SK-N-SH treated with all-trans-retinoic acid at 6 μM for 48 hours (cell line): ENCODE data around the gene MIA2.

Experiments used
- ATAC-seq: fragments of 200-7000 bp; cut with Tn5 transposase; 3 replicates; pipeline ENCODE4 v1.9.1; 2020; ENCODE audit warnings: mild to moderate bottlenecking, moderate library complexity
- ARNTL ChIP-seq: fragments of 450-650 bp; formaldehyde crosslinking; IDR thresholded peaks from 2 replicates; pipeline ENCODE4 v1.5.0; 2020; ENCODE audit warnings: low read depth, mild to moderate bottlenecking, moderate library complexity, borderline replicate concordance
- CSDC2 ChIP-seq: fragments of 250-450 bp; sonication (Bioruptor Pico); IDR thresholded peaks from 2 replicates; pipeline ENCODE4 v1.5.0; 2020; ENCODE audit warnings: mild to moderate bottlenecking, moderate library complexity
- ISL1 ChIP-seq: fragments of 250-450 bp; sonication (Bioruptor Pico); IDR thresholded peaks from 2 replicates; pipeline ENCODE4 v2.1.2; 2022; ENCODE audit warnings: mild to moderate bottlenecking, moderate library complexity
- OSR1 ChIP-seq: fragments of 250-450 bp; sonication (Bioruptor Pico); IDR thresholded peaks from 2 replicates; pipeline ENCODE4 v1.8.0; 2022; ENCODE audit warnings: moderate library complexity, mild to moderate bottlenecking, inconsistent platforms
- RARB ChIP-seq: fragments of 250-450 bp; sonication (Bioruptor Pico); IDR thresholded peaks from 2 replicates; pipeline ENCODE4 v1.8.0; 2021; ENCODE audit warnings: mild to moderate bottlenecking, moderate library complexity
- TCF4 ChIP-seq: fragments of 250-450 bp; sonication (Bioruptor Pico); IDR thresholded peaks from 2 replicates; pipeline ENCODE4 v1.8.0; 2021; ENCODE audit warnings: mild to moderate bottlenecking, moderate library complexity, borderline replicate concordance
- TOX ChIP-seq: fragments of 250-450 bp; sonication (Bioruptor Pico); IDR thresholded peaks from 2 replicates; pipeline ENCODE4 v1.8.0; 2021; ENCODE audit warnings: mild to moderate bottlenecking, moderate library complexity, borderline replicate concordance
- ZC3H10 ChIP-seq: fragments of 250-450 bp; sonication (Bioruptor Pico); IDR thresholded peaks from 2 replicates; pipeline ENCODE4 v1.5.1; 2021; ENCODE audit warnings: mild to moderate bottlenecking, moderate library complexity
- ZFP3 ChIP-seq: fragments of 250-450 bp; sonication (Bioruptor Pico); IDR thresholded peaks from 2 replicates; pipeline ENCODE4 v1.5.0; 2020; ENCODE audit warnings: mild to moderate bottlenecking, moderate library complexity
- ZNF70 ChIP-seq: fragments of 450-650 bp; formaldehyde crosslinking; IDR thresholded peaks from 2 replicates; pipeline ENCODE4 v1.5.0; 2020; ENCODE audit warnings: mild to moderate bottlenecking, moderate library complexity
- TF ChIP-seq, protein P1 (sequence below): fragments of 250-450 bp; sonication (Bioruptor Pico); IDR thresholded peaks from 2 replicates; pipeline ENCODE4 v1.5.1; 2020; ENCODE audit warnings: low read depth, mild to moderate bottlenecking, moderate library complexity
- TF ChIP-seq, protein P2 (sequence below): fragments of 250-450 bp; sonication (Bioruptor Pico); IDR thresholded peaks from 2 replicates; pipeline ENCODE4 v1.8.0; 2020; ENCODE audit warnings: mild to moderate bottlenecking, moderate library complexity, borderline replicate concordance
- TF ChIP-seq, protein P3 (sequence below): fragments of 250-450 bp; sonication (Bioruptor Pico); IDR thresholded peaks from 2 replicates; pipeline ENCODE4 v1.8.0; 2021; ENCODE audit warnings: low read depth, mild to moderate bottlenecking, moderate library complexity, borderline replicate concordance
- TF ChIP-seq, protein P4 (sequence below): fragments of 250-450 bp; sonication (Bioruptor Pico); IDR thresholded peaks from 2 replicates; pipeline ENCODE4 v1.5.0; 2020; ENCODE audit warnings: mild to moderate bottlenecking, moderate library complexity

MIA2 gene

DNA sequence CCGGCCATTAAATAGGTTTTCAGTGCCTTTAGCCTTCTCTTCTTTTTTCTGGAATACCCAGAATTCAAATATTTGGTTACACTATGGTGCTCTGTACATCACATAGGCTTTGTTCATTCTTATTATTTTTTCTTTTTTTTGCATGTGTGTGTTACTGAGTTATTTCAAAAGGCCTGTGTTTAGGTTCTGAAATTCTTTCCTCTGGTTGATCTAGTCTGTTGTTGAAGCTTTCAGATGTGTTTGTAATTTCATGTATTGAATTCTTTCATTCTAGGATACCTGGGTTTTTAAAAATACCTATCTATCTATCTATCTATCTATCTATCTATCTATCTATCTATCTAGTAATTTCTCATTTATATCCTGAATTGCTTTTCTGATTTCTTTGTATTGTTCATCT lies 131.6 kb downstream of the MIA2 start (continued):
- TF ChIP-seq TCF4 (CRISPR knock-in tag): no peak
- TF ChIP-seq ZFP3 (CRISPR knock-in tag): no peak
- TF ChIP-seq, protein P1, sequence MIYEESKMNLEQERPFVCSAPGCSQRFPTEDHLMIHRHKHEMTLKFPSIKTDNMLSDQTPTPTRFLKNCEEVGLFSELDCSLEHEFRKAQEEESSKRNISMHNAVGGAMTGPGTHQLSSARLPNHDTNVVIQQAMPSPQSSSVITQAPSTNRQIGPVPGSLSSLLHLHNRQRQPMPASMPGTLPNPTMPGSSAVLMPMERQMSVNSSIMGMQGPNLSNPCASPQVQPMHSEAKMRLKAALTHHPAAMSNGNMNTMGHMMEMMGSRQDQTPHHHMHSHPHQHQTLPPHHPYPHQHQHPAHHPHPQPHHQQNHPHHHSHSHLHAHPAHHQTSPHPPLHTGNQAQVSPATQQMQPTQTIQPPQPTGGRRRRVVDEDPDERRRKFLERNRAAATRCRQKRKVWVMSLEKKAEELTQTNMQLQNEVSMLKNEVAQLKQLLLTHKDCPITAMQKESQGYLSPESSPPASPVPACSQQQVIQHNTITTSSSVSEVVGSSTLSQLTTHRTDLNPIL: no peak
- no peak for TF ChIP-seq ISL1 (CRISPR knock-in tag)

DNA sequence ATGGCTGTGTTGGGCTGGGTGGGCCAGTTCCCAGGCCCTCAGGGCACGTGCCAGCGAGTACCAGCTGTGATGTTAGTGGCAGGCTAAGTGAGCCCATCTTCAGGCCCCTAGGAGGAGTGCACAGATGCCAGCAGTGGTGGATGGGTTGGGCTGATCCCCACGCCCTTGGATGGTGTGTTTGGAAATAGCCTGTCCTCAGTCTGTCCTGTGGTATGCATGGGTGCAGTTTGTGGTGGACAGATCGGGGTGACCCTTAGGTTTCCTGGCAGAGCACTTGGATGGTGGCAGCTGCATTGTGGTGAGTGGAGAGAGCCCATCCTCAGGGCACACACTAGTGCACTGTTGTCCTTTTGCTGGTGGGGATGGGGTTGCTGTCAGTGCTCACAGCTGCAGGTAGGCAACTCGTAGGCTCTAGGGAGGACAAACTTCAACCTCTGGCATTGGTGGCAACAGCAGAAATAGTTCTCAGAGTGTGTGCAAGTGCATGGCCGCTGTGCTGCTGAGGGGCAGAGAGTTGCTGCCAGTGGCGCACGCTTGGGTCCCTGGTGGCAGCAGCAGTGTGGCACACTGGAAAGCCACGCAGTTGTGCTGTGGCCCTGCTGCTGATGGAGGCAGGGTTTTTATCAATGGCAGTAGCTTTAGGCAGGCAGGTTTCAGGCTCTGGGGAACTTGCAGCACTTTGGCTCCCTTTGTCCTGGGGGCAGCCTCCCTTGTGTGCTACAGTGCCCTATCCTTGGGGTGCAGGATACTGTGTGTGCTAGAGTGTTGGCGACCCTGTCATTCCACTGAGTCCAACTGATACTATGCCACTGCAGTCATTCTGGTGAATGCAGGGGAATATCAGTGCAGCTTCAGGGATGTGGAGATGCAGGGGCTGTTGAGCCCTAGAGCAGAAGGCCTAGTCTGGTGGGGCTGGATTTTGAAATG lies 133.0 kb downstream of the MIA2 start:
- TF ChIP-seq OSR1 (CRISPR knock-in tag): no peak
- no peak for TF ChIP-seq ARNTL (CRISPR knock-in tag)
- TF ChIP-seq, protein P1: no peak
- no peak for ATAC-seq

DNA sequence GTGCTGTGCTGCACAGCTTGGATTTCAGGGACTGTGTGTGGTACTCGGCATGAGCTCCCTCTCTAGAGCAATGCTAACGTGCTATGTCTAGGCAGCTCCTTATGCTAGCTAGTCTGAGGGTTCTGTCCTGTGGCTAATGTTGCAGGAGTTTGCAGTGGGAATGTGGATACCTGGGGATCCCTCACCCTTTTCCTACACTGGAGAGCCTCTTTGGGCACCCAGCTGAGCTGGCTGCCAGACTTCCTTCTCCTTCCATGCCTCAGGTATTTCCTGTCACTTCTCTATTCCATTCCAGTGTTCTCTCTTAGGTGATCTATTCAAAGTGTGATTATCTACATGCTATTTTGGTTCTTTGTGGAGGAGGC lies 133.7 kb downstream of the MIA2 start:
- no peak for TF ChIP-seq ZFP3 (CRISPR knock-in tag)
- TF ChIP-seq, protein P2, sequence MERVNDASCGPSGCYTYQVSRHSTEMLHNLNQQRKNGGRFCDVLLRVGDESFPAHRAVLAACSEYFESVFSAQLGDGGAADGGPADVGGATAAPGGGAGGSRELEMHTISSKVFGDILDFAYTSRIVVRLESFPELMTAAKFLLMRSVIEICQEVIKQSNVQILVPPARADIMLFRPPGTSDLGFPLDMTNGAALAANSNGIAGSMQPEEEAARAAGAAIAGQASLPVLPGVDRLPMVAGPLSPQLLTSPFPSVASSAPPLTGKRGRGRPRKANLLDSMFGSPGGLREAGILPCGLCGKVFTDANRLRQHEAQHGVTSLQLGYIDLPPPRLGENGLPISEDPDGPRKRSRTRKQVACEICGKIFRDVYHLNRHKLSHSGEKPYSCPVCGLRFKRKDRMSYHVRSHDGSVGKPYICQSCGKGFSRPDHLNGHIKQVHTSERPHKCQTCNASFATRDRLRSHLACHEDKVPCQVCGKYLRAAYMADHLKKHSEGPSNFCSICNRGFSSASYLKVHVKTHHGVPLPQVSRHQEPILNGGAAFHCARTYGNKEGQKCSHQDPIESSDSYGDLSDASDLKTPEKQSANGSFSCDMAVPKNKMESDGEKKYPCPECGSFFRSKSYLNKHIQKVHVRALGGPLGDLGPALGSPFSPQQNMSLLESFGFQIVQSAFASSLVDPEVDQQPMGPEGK: no peak
- TF ChIP-seq, protein P3, sequence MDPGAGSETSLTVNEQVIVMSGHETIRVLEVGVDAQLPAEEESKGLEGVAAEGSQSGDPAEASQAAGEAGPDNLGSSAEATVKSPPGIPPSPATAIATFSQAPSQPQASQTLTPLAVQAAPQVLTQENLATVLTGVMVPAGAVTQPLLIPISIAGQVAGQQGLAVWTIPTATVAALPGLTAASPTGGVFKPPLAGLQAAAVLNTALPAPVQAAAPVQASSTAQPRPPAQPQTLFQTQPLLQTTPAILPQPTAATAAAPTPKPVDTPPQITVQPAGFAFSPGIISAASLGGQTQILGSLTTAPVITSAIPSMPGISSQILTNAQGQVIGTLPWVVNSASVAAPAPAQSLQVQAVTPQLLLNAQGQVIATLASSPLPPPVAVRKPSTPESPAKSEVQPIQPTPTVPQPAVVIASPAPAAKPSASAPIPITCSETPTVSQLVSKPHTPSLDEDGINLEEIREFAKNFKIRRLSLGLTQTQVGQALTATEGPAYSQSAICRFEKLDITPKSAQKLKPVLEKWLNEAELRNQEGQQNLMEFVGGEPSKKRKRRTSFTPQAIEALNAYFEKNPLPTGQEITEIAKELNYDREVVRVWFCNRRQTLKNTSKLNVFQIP (CRISPR knock-in tag): no peak
- TF ChIP-seq CSDC2: no peak
- no peak for TF ChIP-seq ARNTL (CRISPR knock-in tag)
- no peak for TF ChIP-seq TOX
- ATAC-seq: no peak

DNA sequence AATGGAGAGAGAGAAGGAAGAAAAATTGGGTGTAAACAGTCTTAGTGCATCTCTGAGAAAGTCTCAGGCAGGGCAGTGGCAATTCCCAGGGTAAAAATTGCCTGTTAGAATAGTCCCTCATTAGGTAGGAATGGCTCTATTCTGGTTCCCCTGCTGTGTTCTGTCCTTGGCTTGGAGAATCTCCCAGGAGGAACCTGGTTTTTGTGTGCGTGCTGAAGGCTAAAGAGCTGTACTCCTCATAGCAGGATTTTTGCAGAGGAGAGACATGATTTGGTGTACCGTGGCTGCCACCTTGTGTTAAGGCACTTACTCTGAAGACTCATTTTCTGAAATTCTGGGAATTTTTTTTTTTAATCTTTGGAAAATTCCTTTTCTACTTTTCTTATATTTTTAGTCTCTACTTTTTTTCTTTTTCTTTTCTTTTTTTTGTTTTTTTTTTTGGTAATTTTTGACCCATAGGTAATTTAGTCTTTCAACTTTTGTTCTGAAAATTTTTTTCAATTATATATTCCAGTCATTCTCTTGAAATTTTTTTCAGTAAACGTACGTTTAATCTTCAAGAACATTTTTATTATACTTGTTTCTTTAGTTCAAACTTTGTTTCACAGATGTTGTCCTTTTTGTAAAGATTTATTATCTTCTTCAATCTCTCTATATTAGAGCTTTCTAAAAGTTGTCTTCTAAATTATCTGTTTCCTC lies 134.7 kb downstream of the MIA2 start:
- no peak for TF ChIP-seq OSR1 (CRISPR knock-in tag)
- ATAC-seq: peak; percentile 86

DNA sequence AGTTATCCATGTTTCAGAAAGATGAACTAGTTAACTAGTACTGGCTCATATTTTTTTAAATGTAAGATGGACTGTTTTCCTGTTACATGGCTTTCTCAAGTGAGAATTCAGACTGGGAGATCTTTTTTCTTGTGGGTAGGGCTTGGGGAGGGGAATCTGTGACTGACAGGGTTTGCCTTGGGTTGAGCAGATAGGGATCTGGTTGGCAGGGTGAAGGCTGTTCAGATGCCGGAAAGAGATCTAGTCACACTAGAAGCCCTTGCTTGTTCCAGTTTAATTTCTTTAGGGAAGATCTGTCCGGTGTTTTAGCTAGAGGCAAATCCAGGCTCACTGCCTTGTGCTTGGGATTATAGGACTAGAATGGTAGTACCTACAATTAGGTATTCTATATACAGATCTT lies 135.3 kb downstream of the MIA2 start:
- TF ChIP-seq ZC3H10 (CRISPR knock-in tag) (no peak), RARB (CRISPR knock-in tag) (no peak), ZNF70 (CRISPR knock-in tag) (no peak)
- TF ChIP-seq, protein P4, sequence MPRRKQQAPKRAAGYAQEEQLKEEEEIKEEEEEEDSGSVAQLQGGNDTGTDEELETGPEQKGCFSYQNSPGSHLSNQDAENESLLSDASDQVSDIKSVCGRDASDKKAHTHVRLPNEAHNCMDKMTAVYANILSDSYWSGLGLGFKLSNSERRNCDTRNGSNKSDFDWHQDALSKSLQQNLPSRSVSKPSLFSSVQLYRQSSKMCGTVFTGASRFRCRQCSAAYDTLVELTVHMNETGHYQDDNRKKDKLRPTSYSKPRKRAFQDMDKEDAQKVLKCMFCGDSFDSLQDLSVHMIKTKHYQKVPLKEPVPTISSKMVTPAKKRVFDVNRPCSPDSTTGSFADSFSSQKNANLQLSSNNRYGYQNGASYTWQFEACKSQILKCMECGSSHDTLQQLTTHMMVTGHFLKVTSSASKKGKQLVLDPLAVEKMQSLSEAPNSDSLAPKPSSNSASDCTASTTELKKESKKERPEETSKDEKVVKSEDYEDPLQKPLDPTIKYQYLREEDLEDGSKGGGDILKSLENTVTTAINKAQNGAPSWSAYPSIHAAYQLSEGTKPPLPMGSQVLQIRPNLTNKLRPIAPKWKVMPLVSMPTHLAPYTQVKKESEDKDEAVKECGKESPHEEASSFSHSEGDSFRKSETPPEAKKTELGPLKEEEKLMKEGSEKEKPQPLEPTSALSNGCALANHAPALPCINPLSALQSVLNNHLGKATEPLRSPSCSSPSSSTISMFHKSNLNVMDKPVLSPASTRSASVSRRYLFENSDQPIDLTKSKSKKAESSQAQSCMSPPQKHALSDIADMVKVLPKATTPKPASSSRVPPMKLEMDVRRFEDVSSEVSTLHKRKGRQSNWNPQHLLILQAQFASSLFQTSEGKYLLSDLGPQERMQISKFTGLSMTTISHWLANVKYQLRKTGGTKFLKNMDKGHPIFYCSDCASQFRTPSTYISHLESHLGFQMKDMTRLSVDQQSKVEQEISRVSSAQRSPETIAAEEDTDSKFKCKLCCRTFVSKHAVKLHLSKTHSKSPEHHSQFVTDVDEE: no peak
- ATAC-seq: no peak
